C4-2B (cell line): ENCODE results near the gene AQR.

Experiments
- H3K27ac ChIP-seq: fragments of 450-650 bp; 2 replicates; pipeline ENCODE4 v1.5.1; 2017
- CTCF ChIP-seq: fragments of 450-650 bp; conservative IDR thresholded peaks from 2 replicates; pipeline ENCODE4 v1.5.1; 2017; ENCODE audit warnings: mild to moderate bottlenecking
- ZFX ChIP-seq: fragments of 450-650 bp; IDR thresholded peaks from 2 replicates; pipeline ENCODE4 v1.6.1; 2017

The AQR gene

DNA sequence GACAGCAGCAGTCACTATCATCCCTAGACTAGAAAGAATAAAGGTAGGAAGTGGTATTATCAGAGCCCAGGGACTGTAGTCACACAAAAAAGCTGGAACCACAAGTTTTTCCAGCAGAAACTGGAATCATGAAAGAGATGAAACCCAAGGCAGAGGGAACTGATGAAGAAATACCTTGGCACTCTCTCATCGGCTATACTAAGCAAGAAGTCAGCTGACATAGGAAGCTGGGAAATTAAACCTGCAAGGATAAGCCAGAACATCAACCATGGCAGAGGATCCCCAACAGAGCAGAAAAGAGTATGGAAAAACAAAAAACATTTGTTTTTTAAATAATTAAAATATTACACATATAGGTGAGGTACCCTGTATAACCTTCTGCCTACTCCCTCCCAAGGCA, 86.5 kb downstream of the AQR start:
- no peak overlapping the region for H3K27ac ChIP-seq
- TF ChIP-seq ZFX (no peak), CTCF (no peak)

- H3K27ac ChIP-seq: no peak overlapping the region
Measured at GRCh38 chr15:34879107-34879506, 90.4 kb downstream of the AQR start.

GRCh38 chr15:34876640-34877039, 92.9 kb downstream of the AQR start:
- TF ChIP-seq CTCF: no peak
- no peak for TF ChIP-seq ZFX

More at GRCh38 chr15:34879107-34879506, 90.4 kb downstream of the AQR start:
- no peak for TF ChIP-seq ZFX
- TF ChIP-seq CTCF: no peak

DNA sequence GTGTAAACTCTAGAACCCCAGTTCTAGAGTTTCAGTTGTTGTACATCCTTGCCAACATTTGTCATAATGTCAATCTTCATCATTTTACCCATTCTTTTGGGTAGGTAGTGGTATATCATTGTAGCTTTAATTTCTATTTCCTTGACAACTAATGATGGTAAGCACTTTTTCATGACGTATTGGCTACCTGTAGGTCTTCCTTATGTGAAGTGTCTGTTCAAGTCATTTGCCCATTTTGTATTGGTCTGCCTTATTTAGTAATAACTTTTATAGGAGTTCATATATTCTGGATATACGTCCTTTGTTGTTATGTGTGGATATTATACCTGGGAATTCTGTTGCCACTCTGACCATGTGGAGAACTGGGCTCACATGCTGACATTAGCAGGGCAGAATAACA, 100.4 kb downstream of the AQR start:
- H3K27ac ChIP-seq: no peak overlapping the region

More at GRCh38 chr15:34876640-34877039, 92.9 kb downstream of the AQR start:
- H3K27ac ChIP-seq: no peak overlapping the region

DNA sequence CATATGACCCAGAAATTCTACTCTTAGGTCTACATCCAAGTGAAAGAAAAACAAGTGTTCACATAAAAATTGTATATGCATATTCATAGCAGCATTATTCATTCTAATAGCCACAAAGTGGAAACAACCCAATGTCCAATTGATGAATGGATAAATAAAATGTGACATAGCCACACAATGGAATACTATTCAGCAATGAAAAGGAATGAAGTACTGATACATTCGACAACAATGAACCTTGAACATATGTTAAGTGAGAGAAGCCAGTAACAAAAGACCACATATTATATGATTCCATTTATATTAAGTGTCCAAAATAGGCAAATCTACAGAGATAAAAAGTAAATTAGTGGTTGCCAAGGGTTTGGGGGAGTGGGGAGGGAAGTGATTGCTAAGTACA, 104.0 kb downstream of the AQR start:
- no peak for TF ChIP-seq ZFX
- no peak for TF ChIP-seq CTCF
- H3K27ac ChIP-seq: no peak overlapping the region

More for the DNA sequence above, 100.4 kb downstream of the AQR start:
- TF ChIP-seq ZFX (no peak), CTCF (no peak)

DNA sequence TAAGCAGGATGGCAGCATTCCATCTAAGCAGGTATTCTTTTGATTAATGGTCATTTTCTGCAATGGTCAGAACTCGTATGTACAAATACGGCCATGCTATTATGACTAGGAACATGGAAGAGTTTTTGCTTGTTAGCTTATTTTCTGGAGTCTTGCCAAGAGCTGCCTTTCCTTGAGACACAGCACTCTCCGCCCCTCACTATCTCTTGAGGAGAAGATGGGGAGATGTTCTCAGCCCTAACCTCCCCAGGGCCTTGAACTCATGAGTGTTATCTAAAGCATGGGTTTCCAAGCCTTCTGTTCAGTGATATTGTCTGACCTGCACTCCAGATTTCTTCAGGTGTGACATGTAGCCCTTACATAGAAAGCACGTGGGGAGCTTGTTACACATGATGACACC, 108.3 kb downstream of the AQR start:
- H3K27ac ChIP-seq: no peak overlapping the region
- TF ChIP-seq ZFX (no peak), CTCF (no peak)

DNA sequence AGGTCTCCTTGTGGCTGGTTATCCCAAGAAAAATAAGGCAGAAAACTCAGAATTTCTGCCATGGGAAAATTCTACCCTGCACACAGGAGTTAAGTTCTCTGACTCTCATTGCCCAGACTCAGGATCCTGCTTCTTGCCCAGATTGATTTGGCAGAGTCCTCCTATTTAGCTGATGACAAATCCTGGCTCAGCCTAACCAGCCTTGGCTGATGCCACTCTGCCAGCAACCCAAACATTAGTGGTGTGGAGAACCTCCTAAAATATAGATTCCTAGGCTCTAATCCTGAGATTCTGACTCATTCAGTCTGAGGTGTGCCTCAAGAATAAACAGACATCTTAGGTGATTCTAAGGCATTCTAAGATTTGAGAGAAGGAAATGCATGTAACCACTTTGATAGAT, 113.6 kb downstream of the AQR start:
- no peak overlapping the region for H3K27ac ChIP-seq
- TF ChIP-seq ZFX: no peak
- TF ChIP-seq CTCF: no peak
